B cell (primary cell): ENCODE measurements around the gene CHST11.

Source experiments
- EZH2 ChIP-seq: IDR thresholded peaks from 2 replicates; pipeline ENCODE4 v1.6.1; 2012; ENCODE audit warnings: borderline replicate concordance, low read depth, mild to moderate bottlenecking, moderate library complexity, low read length; ENCODE audit not compliant: insufficient read depth, poor library complexity, severe bottlenecking
- TF ChIP-seq, protein P1 (sequence below): fragments of 200-600 bp; IDR thresholded peaks from one replicate; pipeline ENCODE4 v1.8.0; 2022; ENCODE audit warnings: antibody characterized with exemption, mild to moderate bottlenecking

DNA sequence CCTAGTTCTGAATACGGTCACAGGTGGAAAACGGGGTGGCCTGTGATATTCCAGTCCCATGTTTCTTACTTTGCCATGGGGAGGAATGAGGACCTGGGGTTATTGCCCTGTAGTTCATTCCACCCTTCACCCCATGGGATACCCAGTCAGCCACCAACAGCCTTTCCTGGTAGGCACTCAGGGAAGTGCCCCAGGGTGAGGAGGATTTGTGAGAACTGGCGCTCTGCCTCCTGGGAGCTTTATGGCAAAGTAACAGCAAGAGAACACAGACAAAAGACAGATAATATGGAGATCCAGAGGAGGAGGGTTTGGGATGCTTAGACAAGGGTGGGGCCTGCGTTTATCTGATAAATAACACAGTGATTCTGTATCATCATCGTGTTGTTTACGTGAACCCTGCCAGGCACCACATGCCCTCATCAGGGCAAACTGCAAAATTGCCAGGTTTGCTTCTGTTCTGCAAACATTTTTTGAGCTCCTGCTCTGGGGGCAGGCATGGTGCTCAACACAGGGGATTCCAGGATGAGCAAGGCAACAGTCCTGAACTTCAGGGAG, 277.9 kb downstream of the CHST11 start:
- TF ChIP-seq, protein P1, sequence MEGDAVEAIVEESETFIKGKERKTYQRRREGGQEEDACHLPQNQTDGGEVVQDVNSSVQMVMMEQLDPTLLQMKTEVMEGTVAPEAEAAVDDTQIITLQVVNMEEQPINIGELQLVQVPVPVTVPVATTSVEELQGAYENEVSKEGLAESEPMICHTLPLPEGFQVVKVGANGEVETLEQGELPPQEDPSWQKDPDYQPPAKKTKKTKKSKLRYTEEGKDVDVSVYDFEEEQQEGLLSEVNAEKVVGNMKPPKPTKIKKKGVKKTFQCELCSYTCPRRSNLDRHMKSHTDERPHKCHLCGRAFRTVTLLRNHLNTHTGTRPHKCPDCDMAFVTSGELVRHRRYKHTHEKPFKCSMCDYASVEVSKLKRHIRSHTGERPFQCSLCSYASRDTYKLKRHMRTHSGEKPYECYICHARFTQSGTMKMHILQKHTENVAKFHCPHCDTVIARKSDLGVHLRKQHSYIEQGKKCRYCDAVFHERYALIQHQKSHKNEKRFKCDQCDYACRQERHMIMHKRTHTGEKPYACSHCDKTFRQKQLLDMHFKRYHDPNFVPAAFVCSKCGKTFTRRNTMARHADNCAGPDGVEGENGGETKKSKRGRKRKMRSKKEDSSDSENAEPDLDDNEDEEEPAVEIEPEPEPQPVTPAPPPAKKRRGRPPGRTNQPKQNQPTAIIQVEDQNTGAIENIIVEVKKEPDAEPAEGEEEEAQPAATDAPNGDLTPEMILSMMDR: no peak
- no peak for TF ChIP-seq EZH2
